Neural progenitor cell (in vitro differentiated cells): ENCODE measurements around the gene SPEF2. TPM values are rescaled to one million over a fixed set of nuclear protein-coding genes. Genes with fewer than 3 reads are reported as not detected.

Experiments used
- DNase-seq: peaks from one replicate; pipeline ENCODE4 v3.0.0-alpha.2; 2016; ENCODE audit warnings: low spot score
- H2AFZ ChIP-seq: fragments of 200-600 bp; sonication (generic); replicated peaks from 2 replicates; pipeline ENCODE4 v1.6.1; 2016; ENCODE audit warnings: antibody characterized with exemption
- H3F3A ChIP-seq: fragments of 200-600 bp; sonication (generic); 2 replicates; pipeline ENCODE4 v1.6.1; 2016; ENCODE audit warnings: antibody characterized with exemption, low read depth
- H3K27ac ChIP-seq: fragments of 200-600 bp; sonication (generic); 2 replicates; pipeline ENCODE4 v1.5.1; 2016; ENCODE audit warnings: mild to moderate bottlenecking
- H3K27me3 ChIP-seq: fragments of 200-600 bp; sonication (generic); 2 replicates; pipeline ENCODE4 v1.6.1; 2016; ENCODE audit warnings: mild to moderate bottlenecking, moderate library complexity
- H3K36me3 ChIP-seq: fragments of 200-600 bp; sonication (generic); 2 replicates; pipeline ENCODE4 v1.5.1; 2016
- H3K4me1 ChIP-seq: fragments of 200-600 bp; sonication (generic); 2 replicates; pipeline ENCODE4 v1.6.1; 2016; ENCODE audit warnings: mixed run types
- H3K4me2 ChIP-seq: fragments of 200-600 bp; sonication (generic); 2 replicates; pipeline ENCODE4 v1.6.1; 2016
- H3K4me3 ChIP-seq: fragments of 200-600 bp; sonication (generic); 2 replicates; pipeline ENCODE4 v1.5.1; 2016
- H3K79me2 ChIP-seq: fragments of 200-600 bp; sonication (generic); 2 replicates; pipeline ENCODE4 v1.6.1; 2016; ENCODE audit warnings: low read depth
- H3K9ac ChIP-seq: fragments of 200-600 bp; sonication (generic); 2 replicates; pipeline ENCODE4 v1.6.1; 2016
- H3K9me3 ChIP-seq: fragments of 200-600 bp; sonication (generic); 2 replicates; pipeline ENCODE4 v1.5.1; 2016; ENCODE audit warnings: low read depth
- H4K20me1 ChIP-seq: fragments of 200-600 bp; sonication (generic); 2 replicates; pipeline ENCODE4 v1.6.1; 2016; ENCODE audit warnings: low read depth
- H3K27ac Mint-ChIP-seq: 3 replicates; pipeline ENCODE4 v1.8.0; 2021; ENCODE audit warnings: mixed read lengths
- H3K27me3 Mint-ChIP-seq: 2 replicates; pipeline ENCODE4 v1.8.0; 2022; ENCODE audit warnings: low read depth, mild to moderate bottlenecking, inconsistent platforms, moderate library complexity, mixed read lengths; ENCODE audit not compliant: insufficient read depth
- H3K36me3 Mint-ChIP-seq: 3 replicates; pipeline ENCODE4 v1.8.0; 2021; ENCODE audit warnings: mixed read lengths
- H3K4me1 Mint-ChIP-seq: 3 replicates; pipeline ENCODE4 v1.8.0; 2021; ENCODE audit warnings: mixed read lengths
- H3K4me3 Mint-ChIP-seq: 3 replicates; pipeline ENCODE4 v1.8.0; 2021; ENCODE audit warnings: mild to moderate bottlenecking, moderate library complexity, mixed read lengths
- H3K9me3 Mint-ChIP-seq: 3 replicates; pipeline ENCODE4 v1.8.0; 2020; ENCODE audit warnings: mixed read lengths
- EZH2 ChIP-seq: fragments of 200-600 bp; sonication (generic); IDR thresholded peaks from 2 replicates; pipeline ENCODE4 v1.6.1; 2017; ENCODE audit warnings: antibody characterized with exemption, mild to moderate bottlenecking, moderate library complexity
- EZH2phosphoT487 ChIP-seq: fragments of 200-600 bp; sonication (generic); IDR thresholded peaks from 2 replicates; pipeline ENCODE4 v1.6.1; 2017; ENCODE audit warnings: antibody characterized with exemption
- total RNA-seq: library from RNA; depleted of rRNA; stranded (reverse); fragments of >200 nt; gene quantifications from 2 replicates; pipeline ENCODE4 v1.2.3, GENCODE V29; 2015; ENCODE audit warnings: low replicate concordance
- TF ChIP-seq, protein P1 (sequence below): fragments of 200-600 bp; sonication (generic); IDR thresholded peaks from 2 replicates; pipeline ENCODE4 v1.5.1; 2017; ENCODE audit warnings: antibody characterized with exemption, mild to moderate bottlenecking

SPEF2 gene
- total RNA-seq, 1 donor from 2014 or later: 5.8 TPM

DNA sequence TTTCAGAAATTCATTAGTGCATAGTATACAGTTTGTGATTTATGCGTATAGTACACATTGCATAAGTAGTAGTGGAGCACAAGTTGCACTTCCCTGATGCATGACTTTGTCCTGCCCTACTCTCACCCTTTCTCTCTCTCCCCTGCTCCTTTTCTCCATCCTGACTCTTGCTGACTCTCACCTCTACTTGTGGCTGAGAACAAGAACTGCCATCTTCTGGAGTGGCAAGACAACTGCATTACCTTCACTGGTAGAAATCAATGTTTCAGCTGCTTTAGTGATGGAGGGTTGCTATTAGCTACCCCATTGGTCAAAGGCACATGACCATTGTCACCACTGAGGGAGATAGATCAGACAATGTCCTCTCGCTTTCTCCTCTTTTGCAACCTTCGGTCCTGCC is 26.9 kb downstream of the SPEF2 start:
- no peaks in the 10 kb centered on the region for H3K9me3 ChIP-seq
- TF ChIP-seq EZH2 (no peak), EZH2phosphoT487 (no peak)
- TF ChIP-seq, protein P1, sequence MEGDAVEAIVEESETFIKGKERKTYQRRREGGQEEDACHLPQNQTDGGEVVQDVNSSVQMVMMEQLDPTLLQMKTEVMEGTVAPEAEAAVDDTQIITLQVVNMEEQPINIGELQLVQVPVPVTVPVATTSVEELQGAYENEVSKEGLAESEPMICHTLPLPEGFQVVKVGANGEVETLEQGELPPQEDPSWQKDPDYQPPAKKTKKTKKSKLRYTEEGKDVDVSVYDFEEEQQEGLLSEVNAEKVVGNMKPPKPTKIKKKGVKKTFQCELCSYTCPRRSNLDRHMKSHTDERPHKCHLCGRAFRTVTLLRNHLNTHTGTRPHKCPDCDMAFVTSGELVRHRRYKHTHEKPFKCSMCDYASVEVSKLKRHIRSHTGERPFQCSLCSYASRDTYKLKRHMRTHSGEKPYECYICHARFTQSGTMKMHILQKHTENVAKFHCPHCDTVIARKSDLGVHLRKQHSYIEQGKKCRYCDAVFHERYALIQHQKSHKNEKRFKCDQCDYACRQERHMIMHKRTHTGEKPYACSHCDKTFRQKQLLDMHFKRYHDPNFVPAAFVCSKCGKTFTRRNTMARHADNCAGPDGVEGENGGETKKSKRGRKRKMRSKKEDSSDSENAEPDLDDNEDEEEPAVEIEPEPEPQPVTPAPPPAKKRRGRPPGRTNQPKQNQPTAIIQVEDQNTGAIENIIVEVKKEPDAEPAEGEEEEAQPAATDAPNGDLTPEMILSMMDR: peak; percentile 5
- H3K4me3 ChIP-seq: no peak overlapping the region
- Mint-ChIP-seq H3K27ac (no peak overlapping the region), H3K27me3 (no peaks in the 10 kb centered on the region), H3K36me3 (peaks cover 3% of the 10 kb centered on the region), H3K4me3 (no peak overlapping the region), H3K9me3 (no peaks in the 10 kb centered on the region), H3K4me1 (peaks cover 10% of the 10 kb centered on the region)
- H3F3A ChIP-seq: no peaks in the 10 kb centered on the region
- no peak overlapping the region for H2AFZ ChIP-seq
- H3K79me2 ChIP-seq: no peaks in the 10 kb centered on the region
- no peaks in the 10 kb centered on the region for H4K20me1 ChIP-seq
- H3K27me3 ChIP-seq: no peaks in the 10 kb centered on the region
- DNase-seq: peak; percentile 11
- H3K27ac ChIP-seq: no peak overlapping the region
- no peak overlapping the region for H3K4me2 ChIP-seq
- no peaks in the 10 kb centered on the region for H3K36me3 ChIP-seq
- no peak overlapping the region for H3K9ac ChIP-seq
- no peaks in the 10 kb centered on the region for H3K4me1 ChIP-seq

DNA sequence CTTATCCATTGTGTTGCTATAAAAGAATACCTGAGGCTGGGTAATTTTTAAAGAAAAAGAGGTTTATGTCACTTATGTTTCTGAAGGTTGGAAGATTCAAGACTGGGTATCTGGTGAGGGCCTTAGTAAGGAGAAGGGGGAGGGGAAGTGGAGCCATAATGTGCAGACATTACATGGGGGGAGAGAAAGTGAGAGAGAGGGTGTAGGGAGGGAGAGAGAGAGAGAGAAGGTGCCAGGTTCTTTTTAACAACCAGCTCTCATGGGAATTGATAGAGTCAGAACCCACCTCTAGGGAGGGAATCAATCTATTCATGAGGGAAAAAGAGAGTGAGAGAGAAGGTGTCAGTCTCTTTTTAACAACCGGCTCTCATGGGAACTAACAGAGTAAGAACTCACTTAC is 29.5 kb downstream of the SPEF2 start:
- H3K27ac ChIP-seq: no peak overlapping the region
- H3K9me3 Mint-ChIP-seq: no peaks in the 10 kb centered on the region
- H3K4me3 ChIP-seq: no peak overlapping the region
- no peaks in the 10 kb centered on the region for H3K27me3 Mint-ChIP-seq
- peaks cover 10% of the 10 kb centered on the region for H3K4me1 Mint-ChIP-seq
- H3K4me2 ChIP-seq: no peak overlapping the region
- H4K20me1 ChIP-seq: no peaks in the 10 kb centered on the region
- H3K4me3 Mint-ChIP-seq: no peak overlapping the region
- H3K36me3 Mint-ChIP-seq: peaks cover 3% of the 10 kb centered on the region
- no peaks in the 10 kb centered on the region for H3K27me3 ChIP-seq
- no peak overlapping the region for H3K27ac Mint-ChIP-seq
- H3K9me3 ChIP-seq: no peaks in the 10 kb centered on the region
- no peaks in the 10 kb centered on the region for H3K36me3 ChIP-seq
- TF ChIP-seq, protein P1: no peak
- no peak for TF ChIP-seq EZH2phosphoT487
- TF ChIP-seq EZH2: no peak
- H3K79me2 ChIP-seq: no peaks in the 10 kb centered on the region
- H2AFZ ChIP-seq: no peak overlapping the region
- no peaks in the 10 kb centered on the region for H3K4me1 ChIP-seq
- no peak overlapping the region for H3K9ac ChIP-seq
- no peaks in the 10 kb centered on the region for H3F3A ChIP-seq
- DNase-seq: no peak

DNA sequence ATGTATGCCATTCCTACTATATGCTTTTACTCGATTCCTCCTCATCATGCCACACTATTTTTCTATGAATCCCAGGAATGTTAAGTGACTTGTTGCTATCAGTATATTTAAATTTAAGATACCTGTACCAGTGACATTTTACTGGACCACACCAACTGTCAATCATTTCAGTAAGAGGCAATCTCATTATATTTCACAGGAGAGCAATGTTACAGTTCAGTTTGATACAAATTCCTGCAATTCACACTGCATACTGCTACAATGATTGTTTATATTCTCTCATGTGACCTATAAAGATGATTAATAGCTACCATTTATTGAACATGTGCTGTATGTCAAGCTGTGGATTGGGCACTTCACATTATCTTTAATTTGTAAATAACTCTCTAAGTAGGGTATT is 30.0 kb downstream of the SPEF2 start:
- Histone ChIP-seq H3K9ac (no peak overlapping the region), H3K4me1 (no peaks in the 10 kb centered on the region), H3K36me3 (no peaks in the 10 kb centered on the region), H3K9me3 (no peaks in the 10 kb centered on the region), H3K79me2 (no peaks in the 10 kb centered on the region), H3F3A (no peaks in the 10 kb centered on the region), H3K27me3 (no peaks in the 10 kb centered on the region), H4K20me1 (no peaks in the 10 kb centered on the region), H2AFZ (no peak overlapping the region), H3K4me2 (no peak overlapping the region), H3K4me3 (no peak overlapping the region), H3K27ac (no peak overlapping the region)
- no peaks in the 10 kb centered on the region for H3K27me3 Mint-ChIP-seq
- TF ChIP-seq, protein P1: no peak
- no peak for TF ChIP-seq EZH2phosphoT487
- no peak for TF ChIP-seq EZH2
- no peaks in the 10 kb centered on the region for H3K9me3 Mint-ChIP-seq
- DNase-seq: no peak
- no peak overlapping the region for H3K4me3 Mint-ChIP-seq
- peaks cover 3% of the 10 kb centered on the region for H3K36me3 Mint-ChIP-seq
- H3K27ac Mint-ChIP-seq: no peak overlapping the region
- peaks cover 10% of the 10 kb centered on the region for H3K4me1 Mint-ChIP-seq
